HEK293 (cell line): ENCODE measurements around the gene TRNT1.
A peak's percentile ranks its signal among the peaks of the same experiment; 100 is the strongest.

Experiments
- CTCF ChIA-PET: fragments of 350-600 bp; formaldehyde crosslinking; extraction: SDS; loops from one replicate; lab custom pipeline; 2021; ENCODE audit warnings: antibody characterized with exemption; lab: Yijun Ruan, JAX
- POLR2A ChIA-PET: fragments of 300-600 bp; formaldehyde crosslinking; extraction: SDS; loops from one replicate; lab custom pipeline; 2020; ENCODE audit warnings: antibody characterized with exemption, inconsistent platforms; lab: Yijun Ruan, JAX
- H3K27ac ChIP-seq: fragments of 200-500 bp; sonication (Bioruptor generic); 2 replicates; pipeline ENCODE4 v1.5.1; 2014; ENCODE audit warnings: low read depth, low read length, control low read depth, inconsistent platforms; ENCODE audit errors: extremely low read depth
- H3K36me3 ChIP-seq, 2 experiments: fragments of 200-500 bp in 1 of 2; sonication (Bioruptor generic) in 1 of 2; 1 replicate in 1 of 2; 2 replicates in 1 of 2; pipeline ENCODE4 v1.5.1; 2014 to 2017; ENCODE audit warnings: inconsistent platforms in 2 of 2, low read length in 2 of 2; ENCODE audit not compliant: control insufficient read depth in 2 of 2, insufficient read depth in 1 of 2
- H3K4me1 ChIP-seq: fragments of 200-500 bp; sonication (Bioruptor generic); 2 replicates; pipeline ENCODE4 v1.5.1; 2014; ENCODE audit warnings: mild to moderate bottlenecking, low read length, inconsistent platforms; ENCODE audit not compliant: control insufficient read depth, insufficient read depth
- H3K4me3 ChIP-seq: 2 replicates; pipeline ENCODE4 v1.5.1; 2011; ENCODE audit warnings: low read depth, mild to moderate bottlenecking, control low read depth, low read length, moderate library complexity
- H3K9me3 ChIP-seq: fragments of 200-500 bp; sonication (Bioruptor generic); 2 replicates; pipeline ENCODE4 v1.5.1; 2014; ENCODE audit warnings: low read depth, low read length, inconsistent platforms; ENCODE audit not compliant: control insufficient read depth, insufficient read depth
- EGR2 ChIP-seq: fragments of 450-650 bp; formaldehyde crosslinking; IDR thresholded peaks from 2 replicates; pipeline ENCODE4 v1.5.1; 2016; ENCODE audit warnings: low read depth, missing biosample characterization, missing genetic modification characterization
- HOXC10 ChIP-seq: sonication (generic); formaldehyde crosslinking; IDR thresholded peaks from 2 replicates; pipeline ENCODE4 v1.8.1; 2023; ENCODE audit warnings: mild to moderate bottlenecking, missing genetic modification reagents
- TRIM28 ChIP-seq: IDR thresholded peaks from 2 replicates; pipeline ENCODE4 v1.6.1; 2011; ENCODE audit warnings: low read length, control low read depth, borderline replicate concordance
- ZBTB17 ChIP-seq: fragments of 450-650 bp; formaldehyde crosslinking; IDR thresholded peaks from 2 replicates; pipeline ENCODE4 v1.5.1; 2016; ENCODE audit warnings: missing biosample characterization, missing genetic modification characterization
- ZBTB20 ChIP-seq: fragments of 450-650 bp; formaldehyde crosslinking; IDR thresholded peaks from 2 replicates; pipeline ENCODE4 v1.5.1; 2016; ENCODE audit warnings: missing biosample characterization, missing genetic modification characterization
- ZBTB7A ChIP-seq: fragments of 450-650 bp; formaldehyde crosslinking; IDR thresholded peaks from 2 replicates; pipeline ENCODE4 v1.5.1; 2016; ENCODE audit warnings: low read depth, missing biosample characterization, missing genetic modification characterization
- ZNF10 ChIP-seq: fragments of 450-650 bp; formaldehyde crosslinking; IDR thresholded peaks from 2 replicates; pipeline ENCODE4 v1.5.1; 2017; ENCODE audit warnings: missing biosample characterization, missing genetic modification characterization
- ZNF211 ChIP-seq: fragments of 450-650 bp; formaldehyde crosslinking; IDR thresholded peaks from 2 replicates; pipeline ENCODE4 v1.5.1; 2016; ENCODE audit warnings: low read depth, missing biosample characterization, missing genetic modification characterization
- ZNF248 ChIP-seq: fragments of 450-650 bp; formaldehyde crosslinking; IDR thresholded peaks from 2 replicates; pipeline ENCODE4 v1.5.1; 2017; ENCODE audit warnings: missing biosample characterization, missing genetic modification characterization
- ZNF362 ChIP-seq: fragments of 450-650 bp; formaldehyde crosslinking; IDR thresholded peaks from 2 replicates; pipeline ENCODE4 v1.5.1; 2016; ENCODE audit warnings: missing biosample characterization, missing genetic modification characterization
- ZNF37A ChIP-seq: fragments of 450-650 bp; IDR thresholded peaks from 2 replicates; pipeline ENCODE4 v1.5.1; 2018; ENCODE audit warnings: missing biosample characterization, missing genetic modification characterization
- ZNF514 ChIP-seq: fragments of 450-650 bp; formaldehyde crosslinking; IDR thresholded peaks from 2 replicates; pipeline ENCODE4 v1.5.1; 2016; ENCODE audit warnings: missing biosample characterization, missing genetic modification characterization
- ZNF518A ChIP-seq: fragments of 450-650 bp; formaldehyde crosslinking; conservative IDR thresholded peaks from 2 replicates; pipeline ENCODE4 v1.5.1; 2016; ENCODE audit warnings: low read depth, missing biosample characterization, missing genetic modification characterization
- ZNF530 ChIP-seq: fragments of 450-650 bp; formaldehyde crosslinking; IDR thresholded peaks from 2 replicates; pipeline ENCODE4 v1.5.1; 2016; ENCODE audit warnings: low read depth, missing biosample characterization, missing genetic modification characterization
- ZNF580 ChIP-seq: fragments of 450-650 bp; formaldehyde crosslinking; IDR thresholded peaks from 2 replicates; pipeline ENCODE4 v1.5.1; 2016; ENCODE audit warnings: missing biosample characterization, missing genetic modification characterization
- ZNF626 ChIP-seq: fragments of 450-650 bp; sonication (Bioruptor Pico); formaldehyde crosslinking; IDR thresholded peaks from 2 replicates; pipeline ENCODE4 v1.5.1; 2018; ENCODE audit warnings: missing biosample characterization, missing genetic modification characterization, inconsistent platforms
- ZNF629 ChIP-seq: fragments of 450-650 bp; formaldehyde crosslinking; IDR thresholded peaks from 2 replicates; pipeline ENCODE4 v1.5.1; 2017; ENCODE audit warnings: missing biosample characterization, missing genetic modification characterization
- ZNF830 ChIP-seq: fragments of 450-650 bp; IDR thresholded peaks from 2 replicates; pipeline ENCODE4 v1.5.0; 2018; ENCODE audit warnings: missing biosample characterization, missing genetic modification characterization, low read depth, mild to moderate bottlenecking, moderate library complexity
- ZNF837 ChIP-seq: fragments of 450-650 bp; formaldehyde crosslinking; IDR thresholded peaks from 2 replicates; pipeline ENCODE4 v1.5.1; 2016; ENCODE audit warnings: missing biosample characterization, missing genetic modification characterization
- ZSCAN16 ChIP-seq: fragments of 450-650 bp; formaldehyde crosslinking; IDR thresholded peaks from 2 replicates; pipeline ENCODE4 v1.5.1; 2016; ENCODE audit warnings: missing biosample characterization, missing genetic modification characterization
- TF ChIP-seq, protein P1 (sequence below): fragments of 450-650 bp; formaldehyde crosslinking; IDR thresholded peaks from 2 replicates; pipeline ENCODE4 v1.5.1; 2016; ENCODE audit warnings: missing biosample characterization, missing genetic modification characterization

The TRNT1 gene

DNA sequence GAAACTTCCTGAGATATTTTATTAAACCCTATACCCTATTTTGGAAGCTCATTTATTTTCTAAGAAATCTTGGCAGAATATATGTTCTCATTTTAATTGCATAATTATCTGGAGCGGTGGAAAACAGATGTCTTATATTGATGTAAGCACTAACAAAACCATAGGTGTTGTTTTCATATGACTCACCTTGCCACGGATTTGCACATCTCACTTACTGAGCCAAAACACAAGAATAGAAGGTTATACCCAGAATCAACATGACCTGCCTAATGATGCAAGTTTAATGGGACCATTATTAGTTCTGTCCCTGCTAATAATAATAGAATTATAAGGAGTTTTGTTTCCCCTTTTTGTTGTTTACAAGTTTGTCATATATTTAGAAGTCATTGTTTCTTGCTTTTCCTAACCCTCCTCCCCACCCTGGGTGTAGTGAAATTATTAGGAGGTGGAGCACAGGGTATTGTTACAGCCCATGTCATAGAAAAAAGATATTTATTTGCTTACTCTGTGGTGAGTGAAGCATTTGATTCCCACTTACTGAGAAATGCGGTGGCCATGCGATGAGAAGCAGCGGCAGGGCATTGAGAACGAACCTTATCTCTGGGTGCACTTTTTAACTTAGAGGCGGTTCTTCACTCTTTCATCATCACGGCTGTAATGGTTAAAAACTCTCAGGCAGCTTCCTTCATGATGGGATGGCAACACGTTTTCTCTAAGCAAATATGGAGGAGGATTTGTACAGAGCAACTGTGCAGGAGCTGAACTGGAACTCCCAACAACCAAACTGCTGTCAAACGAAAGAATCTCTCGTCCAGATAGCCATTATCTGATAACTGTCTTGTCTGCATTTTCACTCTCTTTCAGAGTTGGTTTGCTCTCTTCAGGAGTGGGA lies 17.1 kb upstream of the TRNT1 start:
- H3K27ac ChIP-seq = no peak overlapping the region
- H3K4me3 ChIP-seq = no peak overlapping the region
- POLR2A ChIA-PET = no interaction called here
- no peaks in the 10 kb centered on the region for H3K36me3 ChIP-seq
- no peaks in the 10 kb centered on the region for H3K9me3 ChIP-seq
- CTCF ChIA-PET = no interaction called here
- TF ChIP-seq ZBTB20 (tag by site-specific recombination) (0 out of 2 replicates have a peak, but pooled peaks have one; percentile 44), ZNF629 (tag by site-specific recombination) (no peak), HOXC10 (CRISPR knock-in tag) (no peak), ZBTB17 (tag by site-specific recombination) (0 out of 2 replicates have a peak, but pooled peaks have one; percentile 11), ZNF837 (no peak), ZNF37A (tag by site-specific recombination) (no peak)
- H3K4me1 ChIP-seq = peaks cover 9% of the 10 kb centered on the region; the same call in 1 of the 2 replicates

- H3K27ac ChIP-seq = no peak within 1 kb of the TSS
- 0 out of 2 replicates have a peak, but pooled peaks have one; percentile 9 for TF ChIP-seq TRIM28
- no peak for TF ChIP-seq ZNF10 (tag by site-specific recombination)
- 0 out of 2 replicates have a peak, but pooled peaks have one; percentile 16 for TF ChIP-seq EGR2
- H3K36me3 ChIP-seq = no peaks in the 10 kb centered on the region
- H3K4me1 ChIP-seq = peaks cover 9% of the 10 kb centered on the region; the same call in 1 of the 2 replicates
- H3K9me3 ChIP-seq = no peaks in the 10 kb centered on the region
- H3K4me3 ChIP-seq = no peak within 1 kb of the TSS
- CTCF ChIA-PET = no interaction called here
- POLR2A ChIA-PET = no interaction called here
Measured at GRCh38 chr3:3110299-3110630, 16.5 kb upstream of the TRNT1 start, which contains the start of gene IL5RA. Gene IL5RA (minus strand): TSS chr3:3110374. CDS start chr3:3104984, 5,390 bp downstream.

- POLR2A ChIA-PET = no interaction called here
Measured at GRCh38 chr3:3110749-3111361, 15.9 kb upstream of the TRNT1 start.

More at GRCh38 chr3:3110749-3111361, 15.9 kb upstream of the TRNT1 start:
- CTCF ChIA-PET = no interaction called here
- no peak overlapping the region for H3K4me3 ChIP-seq
- H3K27ac ChIP-seq = no peak overlapping the region
- H3K9me3 ChIP-seq = no peaks in the 10 kb centered on the region
- no peaks in the 10 kb centered on the region for H3K36me3 ChIP-seq
- TF ChIP-seq ZNF530 (tag by site-specific recombination) (no peak), ZNF580 (tag by site-specific recombination) (no peak), ZNF248 (tag by site-specific recombination) (no peak), ZNF830 (no peak), ZNF362 (tag by site-specific recombination) (no peak), ZNF518A (tag by site-specific recombination) (no peak), ZSCAN16 (tag by site-specific recombination) (no peak), ZBTB7A (tag by site-specific recombination) (no peak), ZNF514 (tag by site-specific recombination) (no peak), ZNF211 (tag by site-specific recombination) (no peak), ZBTB20 (tag by site-specific recombination) (no peak), ZNF626 (tag by site-specific recombination) (no peak)
- TF ChIP-seq, protein P1, sequence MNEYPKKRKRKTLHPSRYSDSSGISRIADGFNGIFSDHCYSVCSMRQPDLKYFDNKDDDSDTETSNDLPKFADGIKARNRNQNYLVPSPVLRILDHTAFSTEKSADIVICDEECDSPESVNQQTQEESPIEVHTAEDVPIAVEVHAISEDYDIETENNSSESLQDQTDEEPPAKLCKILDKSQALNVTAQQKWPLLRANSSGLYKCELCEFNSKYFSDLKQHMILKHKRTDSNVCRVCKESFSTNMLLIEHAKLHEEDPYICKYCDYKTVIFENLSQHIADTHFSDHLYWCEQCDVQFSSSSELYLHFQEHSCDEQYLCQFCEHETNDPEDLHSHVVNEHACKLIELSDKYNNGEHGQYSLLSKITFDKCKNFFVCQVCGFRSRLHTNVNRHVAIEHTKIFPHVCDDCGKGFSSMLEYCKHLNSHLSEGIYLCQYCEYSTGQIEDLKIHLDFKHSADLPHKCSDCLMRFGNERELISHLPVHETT (tag by site-specific recombination) = no peak
- H3K4me1 ChIP-seq = peaks cover 9% of the 10 kb centered on the region; the same call in 1 of the 2 replicates
